HG03135 (cell line): Measurements from ENCODE around the gene STX18.

Source experiments
- ATAC-seq: cut with Tn5 transposase; IDR thresholded peaks from one replicate; pipeline ENCODE4 v1.9.1; 2021; ENCODE audit warnings: mild to moderate bottlenecking, moderate library complexity; ENCODE audit not compliant: unreplicated experiment

Gene STX18

DNA sequence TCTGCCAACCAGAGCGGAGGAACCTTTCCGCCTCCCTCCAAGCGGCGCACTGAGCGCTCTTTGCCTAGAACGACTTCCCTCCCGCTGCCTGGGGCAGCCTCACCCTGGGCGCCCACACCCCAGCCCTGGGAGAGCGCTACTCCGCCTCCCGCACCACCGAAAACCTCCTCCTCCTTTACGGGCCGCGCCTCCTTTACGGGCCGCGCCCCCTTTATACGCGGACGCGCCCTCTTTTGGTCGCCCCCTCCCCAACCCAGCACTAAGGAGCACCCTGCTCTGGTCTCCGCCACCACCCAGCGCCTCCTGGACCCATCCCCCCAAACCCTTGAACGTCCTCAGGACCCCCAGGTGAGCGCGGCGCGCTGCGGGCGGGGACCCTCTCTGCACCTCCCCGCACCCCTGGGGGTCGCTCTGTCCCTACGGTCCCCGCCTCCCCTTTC, 155.5 kb downstream of the STX18 start:
- ATAC-seq: no peak

DNA sequence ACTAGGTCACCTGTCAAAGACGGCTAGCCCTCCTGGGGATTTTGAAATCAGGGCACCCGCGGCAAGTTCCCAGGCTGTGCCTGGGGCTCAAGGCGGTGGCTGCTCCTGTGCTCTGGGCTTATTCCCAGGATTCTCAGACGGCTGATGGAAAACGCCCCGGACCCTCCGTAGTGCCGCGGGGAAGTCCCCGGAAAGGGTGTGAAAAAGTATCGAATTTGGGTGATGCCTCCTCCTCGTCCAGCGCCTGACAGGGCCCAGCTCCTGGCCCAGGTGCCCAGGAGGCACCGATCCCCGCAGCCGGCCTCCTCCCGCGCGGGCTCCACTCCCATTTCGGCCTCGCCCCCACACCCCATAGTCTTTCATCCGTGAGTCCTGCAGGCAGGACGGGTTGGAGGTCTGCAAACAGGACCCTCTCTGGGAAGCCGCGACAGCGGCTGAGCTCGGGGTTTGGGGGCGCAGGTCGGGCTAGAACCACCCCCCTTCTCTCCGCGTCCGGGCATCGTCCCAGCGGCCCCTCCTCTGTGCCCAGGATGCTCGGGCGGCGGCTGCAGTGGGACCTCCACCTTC, 156.0 kb downstream of the STX18 start:
- no peak for ATAC-seq

DNA sequence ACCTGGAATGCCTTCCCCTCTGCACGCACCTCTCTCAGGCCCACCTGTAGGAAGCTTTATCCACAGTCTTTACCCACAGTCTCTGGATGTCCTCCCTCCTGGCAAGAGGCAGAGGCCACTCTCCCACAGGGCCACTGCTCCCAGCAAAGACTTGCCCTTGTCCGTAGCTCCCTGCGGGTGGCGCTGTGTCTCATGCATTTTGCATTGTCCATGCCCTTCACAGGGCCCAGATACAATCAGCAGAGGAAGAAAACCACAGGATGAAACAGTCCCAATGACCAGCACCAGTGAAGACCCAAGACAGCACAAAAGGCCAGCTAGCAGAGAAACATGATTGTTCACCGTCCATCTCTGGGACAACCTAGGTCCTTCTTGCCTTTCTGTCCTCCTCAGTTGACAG, 157.0 kb downstream of the STX18 start:
- ATAC-seq: no peak

DNA sequence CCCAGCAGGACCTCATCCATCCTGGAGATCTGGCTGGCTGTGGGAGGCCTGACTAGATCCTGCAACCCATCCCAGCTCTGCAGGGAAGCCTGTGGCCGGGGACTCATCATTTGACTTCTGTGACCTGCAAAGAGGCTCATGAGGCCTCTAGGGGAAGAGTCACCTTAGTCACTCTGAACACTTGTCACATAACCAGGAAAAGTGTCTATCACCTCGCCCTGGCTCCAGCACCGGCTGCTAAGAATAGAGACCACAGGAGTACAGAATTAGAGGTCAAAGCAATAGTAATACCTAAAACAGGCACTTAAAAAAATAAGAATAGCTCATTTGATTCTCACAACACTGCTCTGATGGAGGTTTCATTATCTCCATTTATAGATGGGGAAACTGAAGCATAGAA, 158.8 kb downstream of the STX18 start:
- no peak for ATAC-seq

DNA sequence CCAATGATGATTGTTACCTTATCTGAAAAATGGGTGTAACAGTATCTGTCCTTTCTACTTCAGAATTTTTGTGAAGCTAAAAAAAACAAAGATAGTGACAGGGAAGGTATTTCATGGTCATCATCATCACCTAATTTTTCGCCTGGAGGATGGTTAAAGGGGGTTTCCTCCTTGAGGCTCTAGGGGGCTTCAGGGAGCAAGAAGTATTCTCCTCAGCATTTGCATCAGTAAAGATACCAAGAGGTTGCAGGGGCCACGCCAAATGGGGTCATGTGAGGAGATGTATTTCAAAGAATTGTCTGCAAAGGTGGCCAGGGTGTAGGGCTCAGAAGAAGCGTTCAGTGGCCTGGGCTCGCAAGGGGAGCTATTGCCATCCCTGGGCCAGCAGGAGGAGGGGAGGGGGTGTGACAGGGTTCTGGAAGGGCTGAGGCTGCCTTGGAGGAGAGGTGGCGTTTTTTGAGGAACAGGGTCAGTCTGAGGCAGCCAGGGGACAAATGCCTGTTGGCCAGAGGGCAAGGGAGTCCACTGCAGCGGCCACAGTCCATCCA, 162.2 kb downstream of the STX18 start:
- no peak for ATAC-seq

DNA sequence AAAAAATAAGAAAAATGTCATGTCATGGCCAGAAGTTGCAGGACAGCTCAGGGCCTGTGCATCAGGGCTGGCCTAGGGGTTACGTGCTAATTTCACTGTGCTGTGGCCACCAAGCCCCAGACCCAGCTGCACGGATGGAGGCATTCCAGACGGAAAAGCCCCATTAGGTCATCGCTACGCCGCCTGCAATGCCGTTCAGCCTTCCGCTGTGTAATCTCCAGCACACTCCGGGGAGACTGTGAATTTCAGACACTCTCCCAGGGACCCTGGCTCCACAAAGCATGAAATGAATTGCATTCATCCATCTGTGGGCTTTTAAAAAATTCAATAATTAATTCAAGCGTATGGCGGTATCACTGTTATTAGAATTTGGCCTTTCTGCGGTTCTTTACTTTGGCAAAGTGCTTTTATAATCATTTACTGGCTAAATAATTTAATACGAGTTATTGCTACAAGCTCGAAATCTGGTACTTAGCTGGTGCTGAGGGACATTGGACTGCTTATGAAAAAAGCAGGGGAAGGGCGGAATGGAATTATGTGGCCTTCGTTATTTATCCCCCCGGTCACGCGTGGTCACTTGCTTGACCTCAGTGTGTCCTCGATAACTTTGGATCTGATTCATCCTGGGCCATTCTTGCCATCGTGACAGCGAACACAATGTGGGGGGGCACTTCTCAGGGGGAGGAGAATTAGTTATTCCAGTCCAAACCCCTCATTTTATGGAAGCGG, 164.0 kb downstream of the STX18 start:
- ATAC-seq: no peak

DNA sequence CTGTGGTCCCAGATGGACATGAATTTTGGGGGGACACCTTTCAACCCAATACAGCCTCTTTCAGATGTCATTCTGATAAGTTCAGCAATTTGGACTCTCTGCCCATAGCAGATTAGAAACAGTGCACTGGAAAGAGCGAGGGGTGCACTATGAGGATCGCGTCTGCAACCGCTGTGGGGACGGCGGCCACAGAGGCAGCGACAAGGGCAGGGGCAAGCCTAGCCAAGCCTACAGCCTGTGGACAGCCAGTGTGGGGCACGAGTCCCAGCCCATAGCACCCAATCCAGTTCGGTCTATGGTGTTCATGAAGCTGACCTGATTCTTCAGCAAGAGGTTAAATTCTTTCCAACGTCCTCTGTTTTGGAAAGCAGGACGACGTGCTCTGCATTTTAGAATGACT, 164.7 kb downstream of the STX18 start:
- ATAC-seq: no peak

DNA sequence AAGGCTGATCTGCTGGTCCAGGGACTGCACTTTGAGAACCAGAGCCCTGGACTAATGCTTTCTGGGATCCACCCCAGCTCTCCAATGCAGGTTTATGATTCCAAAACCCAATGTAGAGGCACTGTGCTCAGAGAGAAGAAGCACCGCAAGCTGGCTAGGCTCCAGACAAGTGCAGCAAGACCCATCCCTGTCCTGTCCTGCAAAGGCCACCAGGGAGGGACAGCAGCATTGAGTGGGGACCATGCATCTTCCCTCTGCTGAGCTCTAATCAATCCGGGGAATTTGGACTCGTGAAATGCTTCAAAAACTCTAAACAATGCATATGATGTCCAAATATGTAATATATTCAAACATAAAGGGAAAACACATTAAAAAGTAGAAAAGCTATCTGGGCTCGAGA, 165.8 kb downstream of the STX18 start:
- ATAC-seq: no peak

DNA sequence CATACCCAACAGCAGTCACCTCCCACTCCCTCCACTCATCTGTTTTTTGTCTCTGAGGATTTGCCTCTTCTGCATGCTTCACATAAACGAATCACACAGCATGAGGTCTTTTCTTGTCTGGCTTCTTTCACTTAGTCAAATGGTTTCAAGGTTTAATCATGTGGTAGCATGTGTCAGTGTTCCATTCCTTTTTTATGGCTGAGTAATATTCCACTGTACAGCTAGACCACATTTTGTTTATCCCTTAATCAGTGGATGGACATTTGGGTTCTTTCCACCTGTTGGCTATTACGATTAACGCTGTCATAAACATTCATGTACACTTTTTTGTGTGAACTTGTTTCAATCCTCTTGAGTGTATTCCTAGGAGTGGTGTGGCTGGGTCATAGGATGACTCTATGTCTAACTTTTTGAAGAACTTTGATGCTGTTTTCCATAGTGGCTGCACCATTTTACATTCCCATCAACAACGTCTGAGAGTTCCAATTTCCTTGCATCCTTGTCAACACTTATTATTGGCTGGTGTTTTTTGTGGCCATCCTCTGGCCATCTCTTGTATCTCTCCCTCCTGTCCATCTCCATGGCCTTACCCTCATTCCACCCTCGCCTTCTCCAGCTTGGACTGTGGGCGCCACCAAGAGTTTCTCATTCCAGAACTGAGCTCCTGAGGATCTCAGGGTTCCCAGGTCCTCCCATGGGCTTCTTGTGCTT, 167.3 kb downstream of the STX18 start:
- no peak for ATAC-seq
